H1 (cell line): ENCODE data around the gene OXSM. TPM values are rescaled to one million over a fixed set of nuclear protein-coding genes. Genes with fewer than 3 reads are reported as not detected.

ENCODE experiments used
- CTCF ChIA-PET: fragments of 300-600 bp; sonication (Branson Sonifier 250); formaldehyde crosslinking; loops from one replicate; lab custom pipeline; 2021; ENCODE audit not compliant: partially characterized antibody; lab: Charles Lee
- POLR2A ChIA-PET: fragments of 300-600 bp; sonication (Branson Sonifier 250); formaldehyde crosslinking; loops from one replicate; lab custom pipeline; 2021; ENCODE audit warnings: inconsistent platforms; ENCODE audit not compliant: partially characterized antibody; lab: Charles Lee
- DNase-seq, 2 experiments: peaks; one replicate each; pipeline versions ENCODE4 v3.0.0 to v3.0.0-alpha.2; 2010 to 2022; ENCODE audit warnings: low spot score in 2 of 2, low read depth in 1 of 2, mixed read lengths in 1 of 2
- FAIRE-seq: peaks from 2 replicates; lab custom pipeline; 2011; peaks lifted over from hg19 to GRCh38; lab: Jason Lieb, UNC
- H2AFZ ChIP-seq: 2 replicates; pipeline ENCODE4 v1.8.1; 2012; ENCODE audit warnings: low read length, inconsistent platforms
- H2AK5ac ChIP-seq: 2 replicates; pipeline ENCODE4 v1.6.1; 2013; ENCODE audit warnings: low read depth, low read length
- H2BK120ac ChIP-seq: replicated peaks from 2 replicates; pipeline ENCODE3; 2013; ENCODE audit warnings: low read depth, low read length, inconsistent platforms
- H2BK12ac ChIP-seq: 2 replicates; pipeline ENCODE4 v1.6.1; 2013; ENCODE audit warnings: low read depth, low read length
- H2BK15ac ChIP-seq: 2 replicates; pipeline ENCODE4 v1.6.1; 2013; ENCODE audit warnings: low read length
- H2BK20ac ChIP-seq: 2 replicates; pipeline ENCODE4 v1.6.1; 2013; ENCODE audit warnings: low read length
- H2BK5ac ChIP-seq: 2 replicates; pipeline ENCODE4 v1.6.1; 2013; ENCODE audit warnings: low read depth, low read length
- H3K14ac ChIP-seq: 2 replicates; pipeline ENCODE4 v1.6.1; 2013; ENCODE audit warnings: inconsistent platforms; ENCODE audit not compliant: insufficient read length
- H3K18ac ChIP-seq: 2 replicates; pipeline ENCODE4 v1.6.1; 2013; ENCODE audit warnings: low read length; ENCODE audit errors: extremely low read depth
- H3K23ac ChIP-seq: 2 replicates; pipeline ENCODE4 v1.6.1; 2013; ENCODE audit warnings: inconsistent platforms; ENCODE audit not compliant: insufficient read length
- H3K23me2 ChIP-seq: 2 replicates; pipeline ENCODE4 v1.6.1; 2013; ENCODE audit warnings: low read depth, low read length
- H3K27ac ChIP-seq: 2 replicates; pipeline ENCODE4 v1.6.1; 2011; ENCODE audit warnings: low read depth, low read length, inconsistent platforms
- H3K27me3 ChIP-seq, 4 experiments: replicated peaks in 1 of 4; 1 replicate in 1 of 4; 2 replicates in 3 of 4; pipeline versions ENCODE4 v1.6.1 to v1.8.1; 2011 to 2013; ENCODE audit warnings: low read length in 3 of 4, mild to moderate bottlenecking in 3 of 4, inconsistent platforms in 2 of 4, mixed read lengths in 2 of 4, moderate library complexity in 1 of 4; ENCODE audit not compliant: control insufficient read depth in 3 of 4, insufficient read depth in 3 of 4; ENCODE audit errors: extremely low read depth in 1 of 4
- H3K36me3 ChIP-seq, 4 experiments: 2 replicates each; pipeline versions ENCODE4 v1.6.1 to v1.8.1; 2011 to 2013; ENCODE audit warnings: mild to moderate bottlenecking in 4 of 4, low read length in 3 of 4, moderate library complexity in 2 of 4, control low read depth in 1 of 4, inconsistent platforms in 1 of 4; ENCODE audit not compliant: insufficient read depth in 4 of 4, control insufficient read depth in 2 of 4
- H3K4ac ChIP-seq: replicated peaks from 2 replicates; pipeline ENCODE3; 2013; ENCODE audit warnings: low read length, low read depth, mixed read lengths, inconsistent platforms; ENCODE audit not compliant: insufficient read length
- H3K4me1 ChIP-seq, 4 experiments: replicated peaks in 1 of 4; 1 replicate in 1 of 4; 2 replicates in 3 of 4; pipeline versions ENCODE4 v1.6.1 to v1.8.1; 2011 to 2013; ENCODE audit warnings: low read length in 3 of 4, inconsistent platforms in 2 of 4, mixed read lengths in 1 of 4; ENCODE audit not compliant: insufficient read depth in 4 of 4, control insufficient read depth in 3 of 4
- H3K4me2 ChIP-seq, 2 experiments: 2 replicates each; pipeline versions ENCODE4 v1.6.1 to v1.8.1; 2011 to 2013; ENCODE audit warnings: low read depth in 2 of 2, low read length in 2 of 2, control low read depth in 1 of 2, inconsistent platforms in 1 of 2, mild to moderate bottlenecking in 1 of 2; ENCODE audit not compliant: insufficient read depth in 1 of 2
- H3K4me3 ChIP-seq, 4 experiments: fragments of 200-600, 300-600 bp in 1 of 4; sonication (generic), shearing (Covaris generic), sonication (Bioruptor Twin) in 1 of 4; 2 replicates each; pipeline versions ENCODE4 v1.5.1 to v1.8.1; 2011 to 2016; ENCODE audit warnings: low read length in 4 of 4, low read depth in 3 of 4, control low read depth in 2 of 4, inconsistent platforms in 2 of 4, mild to moderate bottlenecking in 2 of 4, mixed read lengths in 1 of 4, moderate library complexity in 1 of 4; ENCODE audit not compliant: insufficient read depth in 2 of 4; ENCODE audit errors: extremely low read depth in 1 of 4
- H3K56ac ChIP-seq: replicated peaks from 2 replicates; pipeline ENCODE3; 2013; ENCODE audit warnings: low read depth, mild to moderate bottlenecking, mixed read lengths, low read length, inconsistent platforms; ENCODE audit not compliant: insufficient read length
- H3K79me1 ChIP-seq: 2 replicates; pipeline ENCODE4 v1.6.1; 2013; ENCODE audit warnings: low read depth, low read length, control low read depth
- H3K79me2 ChIP-seq, 2 experiments: 2 replicates each; pipeline versions ENCODE4 v1.6.1 to v1.8.1; 2012 to 2013; ENCODE audit warnings: low read length in 2 of 2, mild to moderate bottlenecking in 2 of 2, inconsistent platforms in 1 of 2; ENCODE audit not compliant: insufficient read depth in 2 of 2, control insufficient read depth in 1 of 2
- H3K9ac ChIP-seq, 4 experiments: replicated peaks in 1 of 4; 1 replicate in 1 of 4; 2 replicates in 3 of 4; pipeline versions ENCODE4 v1.6.1 to v1.8.1; 2011 to 2013; ENCODE audit warnings: low read depth in 3 of 4, low read length in 3 of 4, control low read depth in 2 of 4, mild to moderate bottlenecking in 2 of 4, moderate library complexity in 2 of 4, inconsistent platforms in 1 of 4; ENCODE audit errors: extremely low read depth in 1 of 4
- H3K9me3 ChIP-seq, 2 experiments: 2 replicates each; pipeline versions ENCODE4 v1.6.1 to v1.8.1; 2012 to 2013; ENCODE audit warnings: mild to moderate bottlenecking in 2 of 2, moderate library complexity in 2 of 2, control low read depth in 1 of 2, inconsistent platforms in 1 of 2, low read depth in 1 of 2, low read length in 1 of 2, mixed read lengths in 1 of 2; ENCODE audit not compliant: insufficient read depth in 2 of 2
- H4K20me1 ChIP-seq, 2 experiments: replicated peaks in 1 of 2; 2 replicates each; pipeline versions ENCODE3 to v1.8.1; 2011 to 2013; ENCODE audit warnings: inconsistent platforms in 2 of 2, low read length in 2 of 2, mild to moderate bottlenecking in 1 of 2; ENCODE audit not compliant: insufficient read depth in 2 of 2, control insufficient read depth in 1 of 2
- H4K5ac ChIP-seq: 2 replicates; pipeline ENCODE4 v1.6.1; 2013; ENCODE audit warnings: low read length, low read depth, mixed read lengths, inconsistent platforms; ENCODE audit not compliant: insufficient read length
- H4K8ac ChIP-seq: 2 replicates; pipeline ENCODE4 v1.8.0; 2013; ENCODE audit warnings: mild to moderate bottlenecking, moderate library complexity, low read length, inconsistent platforms; ENCODE audit not compliant: insufficient read depth; ENCODE audit errors: extremely low read depth
- H4K91ac ChIP-seq: replicated peaks from 2 replicates; pipeline ENCODE3; 2013; ENCODE audit warnings: low read length, mixed read lengths, inconsistent platforms; ENCODE audit not compliant: insufficient read length
- BACH1 ChIP-seq: IDR thresholded peaks from 2 replicates; pipeline ENCODE4 v1.6.1; 2012; ENCODE audit warnings: low read length, improper control_type of control experiment
- CREB1 ChIP-seq: IDR thresholded peaks from 2 replicates; pipeline ENCODE4 v1.6.1; 2012; ENCODE audit warnings: inconsistent platforms
- KDM4A ChIP-seq: IDR thresholded peaks from one replicate; pipeline ENCODE4 v1.7.1; 2012; ENCODE audit warnings: low read depth, mild to moderate bottlenecking, moderate library complexity, low read length, inconsistent platforms; ENCODE audit not compliant: severe bottlenecking
- POU5F1 ChIP-seq: IDR thresholded peaks from 2 replicates; pipeline ENCODE4 v1.6.1; 2011; ENCODE audit warnings: low read depth, mild to moderate bottlenecking, low read length, moderate library complexity
- RBBP5 ChIP-seq: IDR thresholded peaks from 2 replicates; pipeline ENCODE4 v1.7.1; 2012; ENCODE audit warnings: low read depth, mild to moderate bottlenecking, inconsistent platforms, low read length, moderate library complexity, borderline replicate concordance
- RFX5 ChIP-seq: IDR thresholded peaks from 2 replicates; pipeline ENCODE4 v1.6.1; 2011; ENCODE audit warnings: low read depth, low read length, improper control_type of control experiment, borderline replicate concordance
- RNF2 ChIP-seq: fragments of 200-900, 300-1000 bp; sonication (generic); IDR thresholded peaks from 2 replicates; pipeline ENCODE4 v1.7.1; 2016; ENCODE audit warnings: borderline replicate concordance, low read depth, mild to moderate bottlenecking, antibody characterized with exemption, low read length; ENCODE audit not compliant: poor library complexity, severe bottlenecking; ENCODE audit errors: missing control alignments
- SIX5 ChIP-seq: IDR thresholded peaks from 2 replicates; pipeline ENCODE4 v1.6.1; 2011; ENCODE audit warnings: mild to moderate bottlenecking, low read depth, low read length
- TAF7 ChIP-seq: optimal IDR thresholded peaks from 2 replicates; pipeline ENCODE3; 2011; ENCODE audit warnings: low read depth, mild to moderate bottlenecking, inconsistent platforms, low read length, moderate library complexity, borderline replicate concordance
- WGBS, 2 experiments: shearing (Covaris generic) in 1 of 2; methylation state at CpG; one replicate each; pipeline versions ENCODE4 v1.1.6 to v1.1.7; 2013 to 2015; ENCODE audit warnings: low lambda C conversion rate in 2 of 2, mixed read lengths in 2 of 2, inconsistent platforms in 1 of 2, low coverage in 1 of 2, missing lambda C conversion rate in 1 of 2; ENCODE audit not compliant: insufficient replicate concordance in 2 of 2, insufficient coverage in 1 of 2, insufficient read length in 1 of 2; ENCODE audit errors: extremely low coverage in 1 of 2, missing lambda C conversion rate in 1 of 2; 5-methylcytosine and 5-hydroxymethylcytosine counted together
- polyA plus RNA-seq, 7 experiments: library from polyadenylated mRNA; depleted of rRNA in 3 of 7; stranded (reverse) in 5 of 7; unstranded in 2 of 7; fragments of >200 nt in 5 of 7; fragments of 200-250 nt in 2 of 7; gene quantifications; 1 replicate in 5 of 7; 2 replicates in 1 of 7; 4 replicates in 1 of 7; pipeline versions ENCODE4 v1.2.1 to v1.2.3, GENCODE V29; 2011 to 2013; ENCODE audit warnings: missing spikeins in 2 of 7, mixed read lengths in 2 of 7
- total RNA-seq: library from RNA; stranded (reverse); fragmentation: NEBNext Ultra II Directional; extraction: Animal tissue kit (Norgen Biotek cat#: 25700); gene quantifications from 2 replicates; pipeline ENCODE4 v1.2.1, GENCODE V29; 2021

OXSM gene
- total and polyA plus RNA-seq, 2 of the 8 experiments (the other 6 are each of a cell fraction or from before 2014, with no cell fraction given) = 1.3 to 2.2 TPM

- H3K4me2 ChIP-seq = no peak overlapping the region
- CTCF ChIA-PET = no interaction called here
- H3K9me3 ChIP-seq = no peaks in the 10 kb centered on the region
- no peak overlapping the region for H4K5ac ChIP-seq
- peaks cover 0 to 6% of the 10 kb centered on the region in 2 experiments; a peak in 2 of 4 replicates for H3K79me2 ChIP-seq
- FAIRE-seq (no peak), DNase-seq (no peak)
- H3K18ac ChIP-seq = no peak overlapping the region
- H2AK5ac ChIP-seq = no peak overlapping the region
- H3K4me3 ChIP-seq = no peak overlapping the region
- H3K4me1 ChIP-seq = peaks cover 0 to 5% (median 1%) of the 10 kb centered on the region in 4 experiments; a peak in 2 of 7 replicates
- no peak overlapping the region for H4K8ac ChIP-seq
- no peak overlapping the region for H3K4ac ChIP-seq
- H4K20me1 ChIP-seq = no peaks in the 10 kb centered on the region
- no peaks in the 10 kb centered on the region for H3K79me1 ChIP-seq
- H2BK5ac ChIP-seq = no peak overlapping the region
- no peak overlapping the region for H3K9ac ChIP-seq
- no peak overlapping the region for H3K56ac ChIP-seq
- H4K91ac ChIP-seq = no peak overlapping the region
- H3K23me2 ChIP-seq = peaks cover 10% of the 10 kb centered on the region; the same call in 1 of the 2 replicates
- no peak overlapping the region for H3K27ac ChIP-seq
- no peaks in the 10 kb centered on the region; a peak in 2 of 7 replicates for H3K27me3 ChIP-seq
- 89% methylated on average over 3 of the region's 3 CpGs; no CpG with 5 or more reads in 1 of the 2 experiments for WGBS, 2 experiments
- H2AFZ ChIP-seq = no peak overlapping the region
- POLR2A ChIA-PET = no interaction called here
- H2BK15ac ChIP-seq = no peak overlapping the region
- H3K23ac ChIP-seq = no peak overlapping the region
- H2BK12ac ChIP-seq = no peak overlapping the region
- TF ChIP-seq RNF2 = no peak
- no peak for TF ChIP-seq BACH1
- TF ChIP-seq TAF7 = no peak
- TF ChIP-seq KDM4A = no peak
- TF ChIP-seq RBBP5 = no peak
- TF ChIP-seq CREB1 = no peak
- no peak for TF ChIP-seq SIX5
- no peak for TF ChIP-seq POU5F1
- TF ChIP-seq RFX5 = no peak
- no peak overlapping the region for H3K14ac ChIP-seq
- no peak overlapping the region for H2BK120ac ChIP-seq
- no peaks in the 10 kb centered on the region for H3K36me3 ChIP-seq
- no peak overlapping the region for H2BK20ac ChIP-seq
These were observed 4.1 kb upstream of the OXSM start for GRCh38 chr3:25785826-25786225.
